ENCODE results near the gene ANKRD11. TPM values are rescaled to one million over a fixed set of nuclear protein-coding genes. Genes with fewer than 3 reads are reported as not detected.
"Not testable (repeated sequence)": the region's sequence is repeated elsewhere in the genome, so short reads cannot be mapped to it uniquely, and the experiment has no call there.

ANKRD11 gene
- total RNA-seq, 1 experiment from 2014 or later = 99.4 TPM

DNA sequence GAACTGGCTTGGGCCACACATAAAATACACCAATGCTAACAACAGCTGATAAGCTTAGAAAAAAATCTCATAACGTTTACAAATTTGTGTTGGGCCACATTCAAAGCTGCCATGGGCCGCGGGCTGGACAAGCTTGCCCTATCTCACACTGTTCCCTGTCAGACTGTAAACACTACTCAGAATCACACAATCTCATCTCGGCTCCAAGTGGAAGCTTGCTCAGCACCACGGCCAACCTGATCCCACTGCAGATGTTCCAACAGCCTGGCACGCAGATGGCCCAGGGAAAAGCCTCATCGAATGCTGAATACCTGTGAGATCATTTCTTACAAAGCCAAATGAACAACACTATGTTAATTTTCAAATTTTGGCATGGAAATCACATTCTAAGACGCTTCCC lies 125.8 kb downstream of the ANKRD11 start:
- intact Hi-C loops (cut with micrococcal nuclease; ENCODE audit: unreplicated experiment) = no loop called here
- ChIA-PET POLR2A (no interaction called here), CTCF (no interaction called here)
- no peaks in the 10 kb centered on the region for H3K27me3 ChIP-seq (ENCODE audit: control insufficient read depth, insufficient read depth, low read length)
- peaks cover 69% of the 10 kb centered on the region for H3K4me1 ChIP-seq (ENCODE audit: control insufficient read depth, insufficient read depth, low read length)
- ATAC-seq (peak; percentile 52; the same call in 1 of the 2 replicates), DNase-seq (ENCODE audit: low read depth, low spot score) (no peak)
- in situ Hi-C loops (cut with HindIII; ENCODE audit: low pct_unique_long_range_greater_than_20kb, low sequenced_read_pairs) = no loop called here
- H3K4me3 ChIP-seq (ENCODE audit: low read depth in 2 of 2, low read length in 2 of 2) = no peak overlapping the region
- no TSS peak for BruUV-seq (replicated peaks)
- no peaks in the 10 kb centered on the region for H3K9me3 ChIP-seq (ENCODE audit: control insufficient read depth, insufficient read depth, low read depth, low read length)
- peak overlapping the region; percentile 69 for H3K27ac ChIP-seq (ENCODE audit: low read length)
- no peaks in the 10 kb centered on the region; the same call in 1 of the 2 replicates for H3K36me3 ChIP-seq (ENCODE audit: control insufficient read depth, insufficient read depth, low read length)
- no peak for TF ChIP-seq SIN3A (IDR thresholded peaks at IDR 0.05; ENCODE audit: borderline replicate concordance, insufficient read depth, low read depth, low read length)
- TF ChIP-seq, protein P1, sequence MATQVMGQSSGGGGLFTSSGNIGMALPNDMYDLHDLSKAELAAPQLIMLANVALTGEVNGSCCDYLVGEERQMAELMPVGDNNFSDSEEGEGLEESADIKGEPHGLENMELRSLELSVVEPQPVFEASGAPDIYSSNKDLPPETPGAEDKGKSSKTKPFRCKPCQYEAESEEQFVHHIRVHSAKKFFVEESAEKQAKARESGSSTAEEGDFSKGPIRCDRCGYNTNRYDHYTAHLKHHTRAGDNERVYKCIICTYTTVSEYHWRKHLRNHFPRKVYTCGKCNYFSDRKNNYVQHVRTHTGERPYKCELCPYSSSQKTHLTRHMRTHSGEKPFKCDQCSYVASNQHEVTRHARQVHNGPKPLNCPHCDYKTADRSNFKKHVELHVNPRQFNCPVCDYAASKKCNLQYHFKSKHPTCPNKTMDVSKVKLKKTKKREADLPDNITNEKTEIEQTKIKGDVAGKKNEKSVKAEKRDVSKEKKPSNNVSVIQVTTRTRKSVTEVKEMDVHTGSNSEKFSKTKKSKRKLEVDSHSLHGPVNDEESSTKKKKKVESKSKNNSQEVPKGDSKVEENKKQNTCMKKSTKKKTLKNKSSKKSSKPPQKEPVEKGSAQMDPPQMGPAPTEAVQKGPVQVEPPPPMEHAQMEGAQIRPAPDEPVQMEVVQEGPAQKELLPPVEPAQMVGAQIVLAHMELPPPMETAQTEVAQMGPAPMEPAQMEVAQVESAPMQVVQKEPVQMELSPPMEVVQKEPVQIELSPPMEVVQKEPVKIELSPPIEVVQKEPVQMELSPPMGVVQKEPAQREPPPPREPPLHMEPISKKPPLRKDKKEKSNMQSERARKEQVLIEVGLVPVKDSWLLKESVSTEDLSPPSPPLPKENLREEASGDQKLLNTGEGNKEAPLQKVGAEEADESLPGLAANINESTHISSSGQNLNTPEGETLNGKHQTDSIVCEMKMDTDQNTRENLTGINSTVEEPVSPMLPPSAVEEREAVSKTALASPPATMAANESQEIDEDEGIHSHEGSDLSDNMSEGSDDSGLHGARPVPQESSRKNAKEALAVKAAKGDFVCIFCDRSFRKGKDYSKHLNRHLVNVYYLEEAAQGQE (IDR thresholded peaks at IDR 0.05; ENCODE audit: insufficient read depth in 1 of 2, low read depth in 2 of 2, low read length in 1 of 2) = no peak
- no peak for TF ChIP-seq TCF7L2 (IDR thresholded peaks at IDR 0.05; ENCODE audit: low read depth, low read length)
- no peak for TF ChIP-seq CTCF (IDR thresholded peaks at IDR 0.05)
- TF ChIP-seq POLR2AphosphoS5 (IDR thresholded peaks at IDR 0.05; ENCODE audit: low read depth, low read length) = no peak

- Histone ChIP-seq H3K27ac (ENCODE audit: low read length) (peak overlapping the region; percentile 69), H3K4me1 (ENCODE audit: control insufficient read depth, insufficient read depth, low read length) (peaks cover 69% of the 10 kb centered on the region), H3K9me3 (ENCODE audit: control insufficient read depth, insufficient read depth, low read depth, low read length) (no peaks in the 10 kb centered on the region), H3K27me3 (ENCODE audit: control insufficient read depth, insufficient read depth, low read length) (no peaks in the 10 kb centered on the region), H3K4me3 (ENCODE audit: low read depth in 2 of 2, low read length in 2 of 2) (0 out of 4 replicates have a peak overlapping the region, but pooled peaks of 1 of the 2 experiments have one; percentile 6), H3K36me3 (ENCODE audit: control insufficient read depth, insufficient read depth, low read length) (no peaks in the 10 kb centered on the region; the same call in 1 of the 2 replicates)
- DNase-seq (ENCODE audit: low read depth, low spot score) = no peak
- peak; percentile 80 for ATAC-seq
- in situ Hi-C loops (cut with HindIII; ENCODE audit: low pct_unique_long_range_greater_than_20kb, low sequenced_read_pairs) (no loop called here), intact Hi-C loops (cut with micrococcal nuclease; ENCODE audit: unreplicated experiment) (no loop called here)
- TF ChIP-seq, protein P1 (IDR thresholded peaks at IDR 0.05; ENCODE audit: insufficient read depth in 1 of 2, low read depth in 2 of 2, low read length in 1 of 2) = no peak
- TF ChIP-seq SIN3A (IDR thresholded peaks at IDR 0.05; ENCODE audit: borderline replicate concordance, insufficient read depth, low read depth, low read length) (no peak), CTCF (IDR thresholded peaks at IDR 0.05) (no peak), POLR2AphosphoS5 (IDR thresholded peaks at IDR 0.05; ENCODE audit: low read depth, low read length) (no peak), TCF7L2 (IDR thresholded peaks at IDR 0.05; ENCODE audit: low read depth, low read length) (no peak)
- POLR2A ChIA-PET = interaction anchor here (0.6 kb wide), 1 partner anchor 45 kb away, joined by 3 read pairs; no protein-coding TSS in a partner anchor
- no TSS peak for BruUV-seq (replicated peaks)
- CTCF ChIA-PET = no interaction called here
Observed at GRCh38 chr16:89363621-89364393, 126.6 kb downstream of the ANKRD11 start.

GRCh38 chr16:89362540-89363223 lies 127.7 kb downstream of the ANKRD11 start:
- H3K4me3 ChIP-seq (ENCODE audit: low read depth in 2 of 2, low read length in 2 of 2); in situ Hi-C loops (cut with HindIII; ENCODE audit: low pct_unique_long_range_greater_than_20kb, low sequenced_read_pairs); BruUV-seq (replicated peaks); intact Hi-C loops (cut with micrococcal nuclease; ENCODE audit: unreplicated experiment); ATAC-seq; POLR2A ChIA-PET; H3K27me3 ChIP-seq (ENCODE audit: control insufficient read depth, insufficient read depth, low read length); CTCF ChIA-PET; H3K9me3 ChIP-seq (ENCODE audit: control insufficient read depth, insufficient read depth, low read depth, low read length); H3K36me3 ChIP-seq (ENCODE audit: control insufficient read depth, insufficient read depth, low read length); DNase-seq (ENCODE audit: low read depth, low spot score): not testable (repeated sequence)
- Histone ChIP-seq H3K27ac (ENCODE audit: low read length) (peak overlapping the region; percentile 69; the same call in 1 of the 2 replicates), H3K4me1 (ENCODE audit: control insufficient read depth, insufficient read depth, low read length) (peaks cover 76% of the 10 kb centered on the region)

Measured in Panc1 (cell line).